ENCODE results near the gene MT1A. TPM values are rescaled to one million over a fixed set of nuclear protein-coding genes. Genes with fewer than 3 reads are reported as not detected.
"Not testable (repeated sequence)": the region's sequence is repeated elsewhere in the genome, so short reads cannot be mapped to it uniquely, and the experiment has no call there.

Gene MT1A
- total RNA-seq, 1 donor from 2014 or later = not detected

DNA sequence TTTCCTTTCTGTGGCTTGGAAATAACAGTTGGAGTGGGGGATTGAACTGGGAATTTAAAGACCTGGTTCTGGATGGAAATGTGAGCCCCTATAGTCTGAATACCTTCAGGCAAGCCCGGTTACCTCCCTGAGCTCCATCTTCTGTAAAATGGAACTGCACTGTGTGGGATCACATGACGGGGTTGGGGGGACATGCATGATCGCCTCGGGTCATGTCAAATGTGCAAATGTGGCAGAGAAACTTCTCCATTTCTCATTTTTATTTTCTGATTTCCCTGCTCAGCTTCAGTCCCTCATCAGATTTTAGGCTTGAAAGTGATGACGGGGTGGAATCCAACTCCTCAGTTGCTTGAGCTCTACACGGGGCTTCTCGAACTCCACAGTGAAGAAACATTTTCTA, 14.8 kb downstream of the MT1A start:
- Histone ChIP-seq H3K4me3 (ENCODE audit: low read depth, low read length) (no peak overlapping the region), H3K36me3 (ENCODE audit: control insufficient read depth, insufficient read depth, low read length) (no peaks in the 10 kb centered on the region), H3K27me3 (ENCODE audit: control insufficient read depth, insufficient read depth, low read length) (peaks cover 16% of the 10 kb centered on the region)
- DNase-seq (ENCODE audit: low read depth) (no peak), FAIRE-seq (no peak)
- TF ChIP-seq, protein P1, sequence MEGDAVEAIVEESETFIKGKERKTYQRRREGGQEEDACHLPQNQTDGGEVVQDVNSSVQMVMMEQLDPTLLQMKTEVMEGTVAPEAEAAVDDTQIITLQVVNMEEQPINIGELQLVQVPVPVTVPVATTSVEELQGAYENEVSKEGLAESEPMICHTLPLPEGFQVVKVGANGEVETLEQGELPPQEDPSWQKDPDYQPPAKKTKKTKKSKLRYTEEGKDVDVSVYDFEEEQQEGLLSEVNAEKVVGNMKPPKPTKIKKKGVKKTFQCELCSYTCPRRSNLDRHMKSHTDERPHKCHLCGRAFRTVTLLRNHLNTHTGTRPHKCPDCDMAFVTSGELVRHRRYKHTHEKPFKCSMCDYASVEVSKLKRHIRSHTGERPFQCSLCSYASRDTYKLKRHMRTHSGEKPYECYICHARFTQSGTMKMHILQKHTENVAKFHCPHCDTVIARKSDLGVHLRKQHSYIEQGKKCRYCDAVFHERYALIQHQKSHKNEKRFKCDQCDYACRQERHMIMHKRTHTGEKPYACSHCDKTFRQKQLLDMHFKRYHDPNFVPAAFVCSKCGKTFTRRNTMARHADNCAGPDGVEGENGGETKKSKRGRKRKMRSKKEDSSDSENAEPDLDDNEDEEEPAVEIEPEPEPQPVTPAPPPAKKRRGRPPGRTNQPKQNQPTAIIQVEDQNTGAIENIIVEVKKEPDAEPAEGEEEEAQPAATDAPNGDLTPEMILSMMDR (IDR thresholded peaks at IDR 0.05; ENCODE audit: insufficient read depth, low read length, severe bottlenecking) = no peak

- peaks cover 1% of the 10 kb centered on the region for H3K27me3 ChIP-seq (ENCODE audit: control insufficient read depth, insufficient read depth, low read length)
- FAIRE-seq = no peak
- TF ChIP-seq, protein P1 (IDR thresholded peaks at IDR 0.05; ENCODE audit: insufficient read depth, low read length, severe bottlenecking) = no peak
- DNase-seq (ENCODE audit: low read depth) = peak; percentile 82
- H3K36me3 ChIP-seq (ENCODE audit: control insufficient read depth, insufficient read depth, low read length) = no peaks in the 10 kb centered on the region
- H3K4me3 ChIP-seq (ENCODE audit: low read depth, low read length) = peak within 1 kb of the TSS; percentile 41
Observed at GRCh38 chr16:56657555-56658326, 19.3 kb downstream of the MT1A start, which contains the start of gene MT1F. Gene MT1F, plus strand, starts transcription at chr16:56657959. Its CDS starts 100 bp downstream, at chr16:56658059.

DNA sequence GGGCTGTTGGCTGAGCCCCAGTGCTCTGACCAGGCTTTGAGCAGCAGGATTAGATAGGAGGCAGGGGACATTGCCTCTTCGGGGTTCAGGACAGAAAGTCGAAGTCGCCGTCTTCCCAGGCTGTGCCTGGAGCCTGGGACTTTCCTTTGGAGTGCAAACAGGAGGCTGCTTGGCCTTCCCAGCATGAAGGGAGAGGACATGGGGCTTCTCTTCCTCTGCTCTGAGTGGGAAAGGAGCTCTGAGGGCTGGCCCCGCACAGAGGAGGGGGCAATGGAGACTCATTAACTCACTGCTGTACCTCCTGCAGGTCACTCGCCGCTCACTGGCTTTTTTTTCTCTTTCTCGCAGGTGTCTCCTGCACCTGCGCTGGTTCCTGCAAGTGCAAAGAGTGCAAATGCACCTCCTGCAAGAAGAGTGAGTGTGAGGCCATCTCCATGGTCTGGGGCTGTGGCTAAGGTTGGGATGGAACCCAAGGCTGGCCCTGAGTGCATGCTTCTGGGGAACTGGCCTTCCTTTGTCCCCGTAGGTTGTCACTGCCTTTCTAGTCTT, 19.9 kb downstream of the MT1A start:
- TF ChIP-seq, protein P1 (IDR thresholded peaks at IDR 0.05; ENCODE audit: insufficient read depth, low read length, severe bottlenecking) = no peak
- no peak for FAIRE-seq
- no peak for DNase-seq (ENCODE audit: low read depth)
- Histone ChIP-seq H3K36me3 (ENCODE audit: control insufficient read depth, insufficient read depth, low read length) (no peaks in the 10 kb centered on the region), H3K27me3 (ENCODE audit: control insufficient read depth, insufficient read depth, low read length) (no peaks in the 10 kb centered on the region), H3K4me3 (ENCODE audit: low read depth, low read length) (no peak overlapping the region)

DNA sequence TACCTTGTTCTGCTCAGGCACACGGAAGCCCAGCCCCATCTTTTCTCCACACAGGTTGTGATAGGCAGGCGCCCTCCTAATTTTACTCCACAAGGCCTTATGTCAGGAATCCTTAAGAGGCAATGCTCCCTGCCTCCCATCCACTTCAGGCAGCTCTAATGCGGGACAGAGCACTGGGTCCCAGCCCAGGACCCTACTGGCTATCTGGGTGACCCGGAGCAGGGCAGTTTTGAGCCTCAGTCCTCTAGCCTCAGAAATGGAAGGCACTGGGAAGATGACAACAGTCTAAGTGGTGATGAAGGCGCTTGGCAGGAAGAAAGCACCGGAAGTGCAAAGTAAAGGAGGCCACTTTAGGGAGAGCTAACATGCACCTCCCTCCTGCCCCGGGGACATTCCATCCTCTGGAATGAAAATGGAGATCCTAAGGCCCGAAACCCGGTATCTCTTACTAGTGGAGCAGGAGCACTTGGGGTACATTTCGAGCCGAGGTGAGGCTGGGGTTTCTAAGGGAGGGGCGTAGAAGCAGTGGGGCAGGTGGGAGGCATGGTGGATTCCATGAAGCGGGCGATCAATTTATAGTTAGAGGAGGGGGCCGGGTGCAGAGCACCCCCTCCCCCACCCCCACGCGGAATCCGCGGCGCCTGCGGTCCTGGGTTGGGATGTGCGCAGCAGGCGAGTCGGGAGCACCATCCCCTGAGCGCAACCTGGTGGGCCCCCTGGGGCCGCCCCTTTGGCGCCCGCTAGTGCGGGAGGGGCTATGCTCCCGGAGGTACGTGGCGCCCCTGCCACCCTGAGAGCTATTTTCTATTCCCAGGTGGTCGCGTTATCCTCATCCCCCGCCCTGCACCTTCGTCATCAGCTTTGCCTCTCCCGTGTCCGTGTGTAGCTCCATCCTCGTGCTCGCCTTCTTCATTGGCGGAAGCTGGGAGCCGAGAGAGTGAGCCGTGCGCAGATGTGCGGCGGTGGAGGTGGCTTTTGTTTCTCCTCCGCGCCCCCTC, 24.2 kb downstream of the MT1A start:
- no peak for FAIRE-seq
- Histone ChIP-seq H3K36me3 (ENCODE audit: control insufficient read depth, insufficient read depth, low read length) (no peaks in the 10 kb centered on the region), H3K27me3 (ENCODE audit: control insufficient read depth, insufficient read depth, low read length) (peaks cover 7% of the 10 kb centered on the region), H3K4me3 (ENCODE audit: low read depth, low read length) (no peak overlapping the region)
- TF ChIP-seq, protein P1 (IDR thresholded peaks at IDR 0.05; ENCODE audit: insufficient read depth, low read length, severe bottlenecking) = no peak
- no peak for DNase-seq (ENCODE audit: low read depth)

DNA sequence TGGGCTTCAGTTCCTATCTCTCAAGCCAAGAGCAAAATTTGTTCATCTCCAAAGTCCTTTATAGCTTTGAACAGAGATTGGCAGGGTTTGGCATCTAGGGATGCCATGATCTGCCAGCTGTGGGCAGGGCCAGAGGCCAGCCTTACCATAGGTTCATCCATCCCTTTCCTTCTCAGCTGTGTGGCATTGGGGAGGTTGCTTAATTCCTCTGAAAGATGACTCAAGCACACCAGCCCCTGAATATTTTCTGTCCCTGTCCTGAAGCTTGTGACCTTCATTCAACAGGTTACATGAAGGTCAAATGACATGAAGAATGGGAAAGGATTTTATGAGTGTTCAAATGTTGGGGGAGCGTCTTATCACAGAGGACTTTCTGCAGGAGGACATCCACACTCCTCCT, 26.0 kb downstream of the MT1A start:
- no peaks in the 10 kb centered on the region for H3K36me3 ChIP-seq (ENCODE audit: control insufficient read depth, insufficient read depth, low read length)
- DNase-seq (ENCODE audit: low read depth) (no peak), FAIRE-seq (no peak)
- H3K27me3 ChIP-seq (ENCODE audit: control insufficient read depth, insufficient read depth, low read length) = peaks cover 15% of the 10 kb centered on the region
- no peak overlapping the region for H3K4me3 ChIP-seq (ENCODE audit: low read depth, low read length)
- TF ChIP-seq, protein P1 (IDR thresholded peaks at IDR 0.05; ENCODE audit: insufficient read depth, low read length, severe bottlenecking) = no peak

GRCh38 chr16:56665286-56666261, 27.1 kb downstream of the MT1A start:
- FAIRE-seq = peak; percentile 94
- not testable (repeated sequence) for H3K36me3 ChIP-seq (ENCODE audit: control insufficient read depth, insufficient read depth, low read length); H3K4me3 ChIP-seq (ENCODE audit: low read depth, low read length); DNase-seq (ENCODE audit: low read depth)
- H3K27me3 ChIP-seq (ENCODE audit: control insufficient read depth, insufficient read depth, low read length) = peaks cover 24% of the 10 kb centered on the region

All from bronchial epithelial cell (primary cell).